ENCODE results near the gene ZBTB20.
A peak's percentile ranks its signal among the peaks of the same experiment; 100 is the strongest.
"Not testable (repeated sequence)": the region's sequence is repeated elsewhere in the genome, so short reads cannot be mapped to it uniquely, and the experiment has no call there.

The ZBTB20 gene

DNA sequence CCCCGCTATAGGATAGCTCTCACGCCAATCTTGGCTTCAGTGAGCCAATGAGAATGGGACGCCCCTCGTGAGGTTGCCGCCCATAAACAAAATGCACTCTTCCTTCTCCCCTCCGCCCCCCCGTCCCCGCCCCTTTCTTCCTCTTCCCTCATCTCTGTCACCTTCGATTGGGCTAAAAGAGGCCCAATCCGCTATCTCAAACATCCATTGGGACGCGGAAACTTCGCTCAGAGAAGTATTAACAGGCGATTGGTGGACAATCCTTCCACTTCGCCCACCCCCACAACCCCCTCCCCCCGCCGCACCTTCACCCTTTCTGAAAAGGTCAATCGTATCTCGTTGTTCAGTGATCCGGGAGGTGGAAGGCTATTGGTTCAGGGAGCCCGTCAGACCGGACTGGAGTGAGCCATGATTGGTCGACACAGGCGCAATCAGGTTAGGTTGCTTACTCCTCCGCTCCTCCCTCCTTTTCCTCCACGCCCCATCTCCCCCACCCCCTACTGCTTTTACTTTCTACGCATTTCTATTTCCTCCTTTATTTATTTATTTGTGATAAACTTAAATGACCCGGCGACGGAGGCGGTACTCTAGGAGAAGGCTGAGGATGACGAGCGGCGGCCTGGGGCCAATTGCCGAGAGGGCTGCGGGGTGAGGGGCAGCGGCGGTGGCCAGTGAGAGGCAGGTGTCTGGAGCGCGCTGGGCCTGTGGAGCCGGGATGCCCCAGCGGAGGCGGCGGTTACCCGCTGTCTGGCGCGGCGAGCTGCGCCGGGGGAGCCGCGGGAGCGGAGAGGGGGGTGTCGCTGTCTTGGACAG, 447 bp upstream of the ZBTB20 start:
- DNase-seq: peak; percentile 100

- DNase-seq: peak; percentile 7
Observed at GRCh38 chr3:115146032-115146417, 1.1 kb downstream of the ZBTB20 start.

- DNase-seq: no peak
Observed at GRCh38 chr3:115141033-115141757, 5.9 kb downstream of the ZBTB20 start.

DNA sequence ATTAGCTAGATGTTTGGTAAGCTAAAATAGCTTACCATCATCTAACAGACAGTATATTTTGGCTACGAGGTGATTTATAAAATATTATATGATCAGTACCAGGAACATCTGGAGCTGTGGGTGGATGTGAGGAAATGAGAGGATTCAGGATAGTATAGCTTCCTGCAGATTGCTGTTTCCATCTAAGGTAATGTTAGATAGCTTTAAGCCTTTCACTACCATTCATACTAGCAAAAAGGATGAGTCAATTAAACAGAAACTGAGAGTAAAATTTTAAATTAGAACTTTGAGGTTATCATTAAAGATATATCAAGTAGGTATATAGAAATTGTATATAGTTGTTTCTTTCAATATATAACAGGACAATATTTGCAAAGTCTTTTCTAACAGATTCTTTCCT, 8.0 kb downstream of the ZBTB20 start:
- no peak for DNase-seq

DNA sequence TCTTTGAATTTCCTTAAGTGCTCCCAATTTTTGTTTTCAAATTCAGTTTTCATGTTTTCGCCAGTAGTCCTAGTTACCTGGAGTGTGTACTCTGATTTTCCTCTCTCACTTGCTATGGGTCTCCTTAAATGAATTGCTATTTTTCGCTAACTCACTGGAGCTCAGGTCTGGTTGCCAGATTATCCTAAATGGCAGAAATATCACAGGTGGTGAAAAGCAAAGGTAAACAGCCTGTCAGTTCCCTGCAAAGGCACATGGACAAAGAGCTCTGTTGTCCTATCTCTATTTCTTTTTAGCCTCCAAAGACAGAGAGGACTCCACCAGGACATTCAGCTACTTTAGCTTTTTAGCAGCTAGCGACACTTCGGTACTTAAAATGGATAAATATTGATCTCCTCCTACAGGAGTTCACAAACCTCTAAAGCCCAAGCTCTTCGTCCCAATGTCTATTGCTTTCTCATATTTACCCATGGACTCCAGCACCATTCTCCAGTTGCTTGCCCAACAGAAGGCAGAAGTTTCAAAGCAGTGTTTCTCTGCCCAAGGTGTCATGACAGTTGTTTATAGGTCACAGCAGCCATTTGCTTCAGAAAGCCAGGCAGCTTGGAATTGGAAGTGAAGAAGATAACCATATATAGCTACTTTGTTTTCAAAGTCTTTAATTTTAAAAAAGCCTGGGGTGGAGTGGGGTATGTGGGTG, 12.3 kb downstream of the ZBTB20 start:
- DNase-seq: no peak

DNA sequence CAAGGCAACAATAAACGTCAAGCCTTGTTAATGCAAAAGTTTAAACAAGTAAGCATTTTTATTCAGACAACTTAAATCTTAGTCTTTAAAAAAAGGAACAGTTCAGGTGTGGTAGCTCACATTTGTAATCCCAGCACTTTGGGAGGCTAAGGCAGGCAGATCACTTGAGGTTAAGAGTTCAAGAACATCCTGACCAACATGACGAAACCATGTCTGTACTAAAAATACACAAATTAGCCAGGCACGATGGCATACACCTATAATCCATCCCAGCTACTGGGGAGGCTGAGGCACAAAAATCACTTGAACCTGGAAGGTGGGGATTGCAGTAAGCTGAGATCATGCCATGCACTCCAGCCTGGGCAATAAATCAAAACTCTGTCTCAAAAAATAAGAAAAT, 19.9 kb downstream of the ZBTB20 start:
- no peak for DNase-seq

GRCh38 chr3:115120597-115120996, 26.5 kb downstream of the ZBTB20 start:
- no peak for DNase-seq

DNA sequence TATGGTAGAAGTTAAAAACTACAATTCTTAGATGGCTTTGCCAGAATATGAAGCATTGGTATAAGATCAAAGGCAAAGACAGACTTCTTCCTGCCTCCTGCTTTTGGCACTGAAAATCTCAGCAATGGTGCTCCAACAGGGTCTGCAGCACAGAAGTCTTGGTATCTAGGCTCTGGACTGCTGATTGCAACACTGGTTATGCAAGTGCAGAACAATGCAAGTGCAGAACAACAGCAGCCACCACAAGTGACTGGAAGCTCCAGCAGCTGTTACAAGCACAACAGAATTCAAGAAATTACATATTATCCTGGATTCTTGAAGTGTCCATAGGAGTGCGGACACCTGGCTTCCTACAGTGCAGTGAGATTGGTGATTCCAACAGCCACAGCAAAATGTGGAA, 33.7 kb downstream of the ZBTB20 start:
- no peak for DNase-seq

DNA sequence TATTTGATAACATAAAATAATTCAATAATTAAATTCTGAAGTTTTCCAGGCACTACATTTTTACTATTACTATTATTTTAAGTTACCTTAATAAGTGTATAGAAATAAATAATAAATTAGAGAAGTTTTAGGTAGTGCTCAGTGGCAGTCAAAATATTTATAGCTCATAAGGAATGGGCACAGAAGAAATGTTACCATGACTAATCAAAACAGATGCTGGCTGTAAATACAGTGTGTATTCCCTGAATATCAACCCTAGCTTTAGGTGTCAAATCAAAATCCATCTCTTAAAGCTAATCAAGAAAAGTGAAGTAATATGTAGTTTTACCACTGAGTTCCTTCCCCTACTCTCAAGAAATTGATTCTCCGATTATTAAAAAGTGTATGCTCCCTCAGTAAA, 35.5 kb downstream of the ZBTB20 start:
- DNase-seq: no peak

DNA sequence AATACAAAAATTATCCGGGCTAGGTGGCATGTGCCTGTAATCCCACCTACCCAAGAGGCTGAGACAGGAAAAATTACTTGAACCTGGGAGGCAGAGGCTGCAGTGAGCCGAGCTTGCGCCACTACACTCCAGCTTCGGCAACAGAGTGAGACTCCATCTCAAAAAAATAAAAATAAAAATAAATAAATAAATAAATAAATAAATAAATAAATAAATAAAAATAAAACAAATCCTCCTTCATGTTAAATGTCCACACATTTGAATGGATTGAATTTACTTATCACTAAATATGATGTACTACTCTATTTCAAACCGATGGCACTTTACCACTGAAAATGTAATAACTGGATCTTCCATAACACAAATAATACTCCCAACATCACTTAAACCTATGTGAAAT, 36.3 kb downstream of the ZBTB20 start:
- no peak for DNase-seq

DNA sequence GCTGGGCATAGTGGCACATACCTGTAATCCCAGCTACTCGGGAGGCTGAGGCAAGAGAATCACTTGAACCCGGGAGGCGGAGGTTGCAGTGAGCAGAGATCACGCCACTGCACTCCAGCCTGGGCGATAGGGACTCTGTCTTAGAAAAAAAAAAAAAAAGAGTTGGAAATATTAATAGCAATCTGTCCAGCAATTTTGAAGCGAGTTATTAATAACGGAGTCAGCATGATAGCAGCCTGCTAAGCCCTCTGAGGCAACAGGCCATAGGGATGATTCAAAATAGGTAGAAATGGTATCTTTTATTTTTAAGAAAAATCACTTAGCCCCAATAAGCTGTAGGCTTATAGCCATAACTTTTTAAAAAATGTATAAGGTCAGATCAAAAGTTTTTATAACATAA, 37.0 kb downstream of the ZBTB20 start:
- not testable (repeated sequence) for DNase-seq

GRCh38 chr3:115108614-115109013, 38.5 kb downstream of the ZBTB20 start:
- DNase-seq: no peak

GRCh38 chr3:115102046-115102445, 45.0 kb downstream of the ZBTB20 start:
- DNase-seq: no peak

DNA sequence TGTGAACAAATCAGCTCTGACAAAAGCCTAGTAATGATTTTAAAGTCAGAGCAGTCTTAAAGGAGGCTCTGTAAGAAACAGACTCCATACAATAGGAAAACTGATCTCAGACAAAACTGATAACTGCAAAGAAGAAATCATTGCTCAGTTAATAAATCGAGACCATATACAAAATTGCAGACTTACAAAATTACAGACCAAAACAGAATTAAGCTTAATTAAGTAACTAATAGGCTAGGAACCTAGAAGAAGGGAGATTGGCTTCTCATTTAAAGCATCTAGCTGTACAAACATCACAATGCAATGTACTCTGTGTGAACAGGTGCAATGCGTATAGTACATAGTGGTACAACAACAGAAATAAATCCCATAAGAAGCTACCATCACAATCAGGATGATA, 46.3 kb downstream of the ZBTB20 start:
- DNase-seq: no peak

GRCh38 chr3:115099986-115100571, 47.0 kb downstream of the ZBTB20 start:
- DNase-seq: peak; percentile 66

GRCh38 chr3:115099134-115099985, 47.7 kb downstream of the ZBTB20 start:
- no peak for DNase-seq

DNA sequence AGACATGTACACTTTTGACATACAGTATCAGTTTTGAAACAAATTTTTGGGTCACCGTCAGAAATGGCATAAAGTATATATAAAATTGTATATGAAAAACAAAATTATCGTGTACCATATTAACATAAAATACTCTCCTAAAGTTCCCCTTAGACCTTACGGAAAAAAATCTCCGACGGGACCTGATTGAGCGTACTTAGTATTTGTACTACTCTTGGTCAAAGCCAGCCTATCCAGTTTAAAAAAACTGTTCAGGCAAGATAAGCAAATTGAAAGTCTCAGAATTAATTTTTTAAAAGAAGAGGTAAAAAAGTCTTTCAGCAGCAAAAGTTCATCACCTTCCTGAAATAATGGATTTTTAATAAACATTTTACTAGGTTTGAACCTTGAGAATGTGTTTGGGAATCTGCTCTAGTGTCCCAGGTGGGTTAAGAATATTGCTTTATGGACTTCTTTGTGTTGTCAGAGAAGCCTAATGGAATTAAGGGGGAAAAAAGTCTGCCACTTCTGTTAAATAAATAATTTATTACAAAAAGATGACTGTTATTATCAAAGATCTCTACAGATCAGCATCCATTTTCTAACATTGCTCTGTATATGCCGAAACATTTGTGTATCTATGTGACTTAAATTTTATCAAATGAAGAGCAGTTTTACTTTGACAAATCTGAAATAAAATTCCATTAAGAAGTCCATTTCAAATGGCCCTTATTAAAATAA, 48.6 kb downstream of the ZBTB20 start:
- no peak for DNase-seq

GRCh38 chr3:115095236-115095635, 51.9 kb downstream of the ZBTB20 start:
- no peak for DNase-seq

DNA sequence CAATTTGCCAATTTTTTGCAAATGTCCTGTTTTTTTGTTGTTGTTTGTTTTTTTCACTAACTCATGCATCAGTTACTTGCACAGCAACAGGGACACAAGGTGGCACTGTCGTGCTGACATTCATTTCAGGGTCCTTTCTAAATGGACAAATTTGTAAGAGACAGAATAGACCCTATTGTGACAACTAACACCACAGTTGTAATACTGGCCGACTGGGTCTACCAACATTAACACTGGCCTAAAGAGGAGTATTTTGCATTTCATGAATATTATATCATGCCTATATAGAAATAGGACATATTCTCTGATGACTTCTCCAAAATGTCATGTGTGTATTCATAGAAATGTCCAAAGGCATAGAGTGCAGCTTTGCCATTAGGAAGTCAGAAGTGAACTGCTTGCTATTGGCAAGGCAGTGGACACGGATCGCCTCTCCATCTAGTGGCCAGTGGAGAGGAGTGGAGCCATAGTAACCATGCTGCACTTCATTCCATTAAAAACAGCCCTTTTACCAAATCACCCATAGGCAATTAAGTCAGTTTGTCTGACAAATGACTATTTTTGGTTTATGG, 54.8 kb downstream of the ZBTB20 start:
- peak; percentile 42 for DNase-seq

DNA sequence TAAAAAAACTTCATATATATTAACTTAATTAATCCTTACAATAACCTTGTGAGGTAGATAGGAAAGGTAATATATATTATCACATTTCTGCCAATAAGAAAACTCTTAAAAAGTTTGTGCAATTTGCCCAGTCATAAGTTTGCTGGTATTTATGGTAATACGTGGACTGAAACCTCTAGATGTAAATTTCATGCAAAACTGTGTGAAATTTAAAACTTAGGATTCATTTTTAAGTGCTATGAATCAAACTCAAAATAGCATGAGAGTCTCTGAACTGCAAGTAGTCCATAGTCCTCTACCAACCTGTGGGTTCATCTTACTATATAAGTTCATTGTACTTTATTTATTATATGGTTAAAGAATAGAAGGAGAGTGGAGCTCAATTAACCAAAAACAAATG, 56.4 kb downstream of the ZBTB20 start:
- no peak for DNase-seq

DNA sequence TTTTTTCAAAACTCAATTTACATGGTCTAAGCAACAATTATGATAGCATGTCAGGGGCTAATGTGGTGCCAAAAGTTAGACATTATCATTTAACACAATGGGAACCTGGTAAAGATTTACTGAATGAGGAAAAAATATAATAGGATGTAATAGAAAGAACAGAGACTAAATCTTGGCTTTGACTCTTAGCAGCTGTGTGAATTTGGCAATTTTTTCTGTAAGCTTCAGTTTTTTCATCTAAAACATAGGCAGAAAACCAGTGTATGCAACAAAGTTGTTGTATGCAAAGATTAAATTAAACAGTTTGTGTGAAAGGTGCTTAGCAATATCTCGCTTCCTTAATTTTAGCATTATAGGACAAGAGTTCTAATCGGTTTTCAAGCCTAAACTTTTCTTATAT, 57.6 kb downstream of the ZBTB20 start:
- no peak for DNase-seq
